HG03039 (cell line): ENCODE results near the gene RAP1GAP.
"Not testable (repeated sequence)": the region's sequence is repeated elsewhere in the genome, so short reads cannot be mapped to it uniquely, and the experiment has no call there.

ENCODE experiments used
- ATAC-seq: cut with Tn5 transposase; IDR thresholded peaks from one replicate; pipeline ENCODE4 v1.9.1; 2021; ENCODE audit warnings: mild to moderate bottlenecking, moderate library complexity; ENCODE audit not compliant: unreplicated experiment

The RAP1GAP gene

DNA sequence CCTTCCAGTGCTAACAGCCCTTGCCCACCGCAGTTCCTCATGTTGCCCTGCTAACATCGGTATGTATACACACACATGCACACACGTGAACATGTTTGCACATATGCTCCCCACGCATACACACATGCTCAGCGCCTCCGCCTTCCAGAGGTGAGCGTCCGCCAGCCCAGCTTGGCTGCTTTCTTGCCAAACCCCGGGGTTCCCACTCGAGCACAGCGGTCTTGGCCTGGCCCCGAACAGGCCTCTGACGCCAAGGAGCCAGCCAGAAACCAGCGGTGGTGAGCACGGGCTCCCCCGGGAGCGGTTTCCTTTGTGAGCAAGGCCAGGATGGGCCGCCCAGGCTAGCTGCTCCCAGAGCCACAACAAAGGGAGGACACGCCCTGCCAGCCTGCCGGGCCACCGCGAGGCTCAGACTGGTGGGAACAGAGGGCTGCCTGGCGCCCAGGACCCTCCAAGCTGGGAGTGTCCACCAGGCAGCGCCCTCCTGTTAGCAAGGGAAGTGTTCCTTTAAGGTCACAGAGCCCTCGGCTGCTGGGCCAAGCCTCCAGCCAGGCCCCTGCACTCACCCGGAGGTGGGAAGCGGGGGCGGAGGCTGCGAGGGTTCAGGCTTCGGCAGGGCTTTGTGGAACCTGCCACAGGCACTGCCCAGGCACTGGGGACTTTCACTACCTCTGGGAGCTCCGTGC is 94.5 kb downstream of the RAP1GAP start:
- no peak for ATAC-seq

DNA sequence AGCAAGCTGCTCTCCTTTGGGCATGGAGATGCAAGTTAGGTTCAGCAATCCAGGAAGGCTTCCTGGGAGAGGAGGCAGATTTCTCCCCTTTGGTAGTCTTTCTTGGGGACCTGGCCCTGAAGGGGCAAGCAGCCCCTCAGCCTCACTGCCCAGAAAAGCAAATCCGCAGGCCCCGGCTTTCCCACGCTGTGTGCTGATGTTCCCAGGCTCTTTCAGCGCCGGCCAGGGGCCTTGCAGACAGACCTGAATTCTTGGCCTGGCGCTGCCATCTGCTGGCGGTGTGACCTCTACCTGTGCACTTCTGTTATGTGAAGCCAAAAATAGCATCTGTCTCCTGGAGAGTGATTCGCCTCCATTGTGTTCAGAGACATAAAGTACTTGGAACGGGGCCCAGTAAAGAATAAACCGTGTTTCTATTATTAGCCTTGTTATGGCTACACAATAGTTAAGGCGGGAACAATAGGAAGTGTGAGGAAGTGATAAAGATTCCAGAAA is 95.1 kb downstream of the RAP1GAP start:
- ATAC-seq, result no peak

DNA sequence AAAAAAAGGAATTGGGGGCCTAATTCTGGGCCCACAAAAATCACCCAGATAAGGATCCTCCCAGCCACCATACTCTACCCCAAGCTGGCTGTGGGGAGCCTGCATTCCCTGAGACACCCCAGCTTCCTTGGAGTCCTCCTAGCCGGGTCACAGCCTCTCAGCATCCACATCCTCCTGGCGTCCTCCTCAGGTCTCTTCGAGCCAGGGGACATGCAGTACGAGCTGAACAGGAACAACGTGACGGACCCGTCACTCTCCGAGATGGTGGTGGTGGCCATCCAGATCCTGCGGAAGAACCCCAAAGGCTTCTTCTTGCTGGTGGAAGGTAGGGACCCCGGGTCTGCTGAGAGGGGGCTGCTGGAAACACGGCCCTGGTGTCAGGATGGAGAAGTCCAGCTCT is 95.7 kb downstream of the RAP1GAP start:
- ATAC-seq, result no peak

- no peak for ATAC-seq
These were observed 96.4 kb downstream of the RAP1GAP start for GRCh38 chr1:21572735-21573277.

DNA sequence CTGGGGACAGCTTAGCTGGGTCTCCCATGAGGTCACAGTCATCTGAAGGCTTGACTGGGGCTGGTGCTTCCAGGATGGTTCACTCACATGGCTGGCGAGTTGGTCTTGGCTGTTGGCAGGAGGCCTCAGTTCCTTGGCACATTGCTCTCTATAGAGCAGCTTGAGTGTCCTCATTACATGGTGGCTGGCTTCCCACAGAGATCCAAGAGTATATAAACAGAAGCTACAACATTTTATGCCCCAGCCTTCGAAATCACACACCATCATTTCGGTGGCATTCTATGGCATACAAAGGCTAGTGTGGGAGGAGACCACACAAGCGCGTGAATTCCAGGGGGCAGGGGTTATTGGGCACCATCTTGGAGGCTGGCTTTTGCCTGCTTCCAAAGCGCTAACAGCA is 96.9 kb downstream of the RAP1GAP start:
- no peak for ATAC-seq

DNA sequence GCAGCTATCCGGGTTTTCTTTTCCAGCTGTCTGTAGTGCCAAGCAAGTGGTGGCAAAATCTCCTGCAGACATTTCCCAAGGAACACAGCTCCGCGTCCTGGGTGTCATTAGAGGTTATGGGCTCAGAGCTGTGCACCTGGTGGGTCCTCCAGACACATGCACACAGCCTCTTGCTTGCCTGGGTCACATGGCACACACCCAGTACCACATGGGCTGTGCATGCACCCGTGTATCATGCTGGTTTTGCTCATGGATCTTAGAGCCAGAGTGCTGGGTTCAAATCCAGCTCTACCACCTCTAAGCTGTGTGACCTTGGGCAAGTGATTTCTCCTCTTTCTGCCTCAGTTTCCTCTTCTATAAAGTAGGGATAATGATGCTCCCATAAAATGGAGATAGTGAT is 98.3 kb downstream of the RAP1GAP start:
- no peak for ATAC-seq

DNA sequence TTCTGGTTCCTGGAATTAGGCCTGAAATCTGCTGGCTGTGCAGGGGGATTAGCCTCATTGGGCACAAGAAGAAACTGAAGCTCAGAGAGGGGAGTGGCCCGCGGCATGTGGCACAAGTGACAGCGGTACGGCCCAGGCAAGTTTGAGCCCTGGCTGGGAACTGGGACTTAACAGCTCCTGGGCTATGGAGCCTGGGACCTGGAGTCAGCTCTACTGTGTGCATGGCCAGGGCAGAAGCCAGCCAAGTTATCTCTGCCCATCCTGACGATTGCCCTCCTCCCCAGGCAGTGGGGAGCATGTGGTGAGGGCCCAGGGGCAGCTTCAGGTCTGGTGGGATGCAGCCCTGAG is 98.7 kb downstream of the RAP1GAP start:
- no peak for ATAC-seq

DNA sequence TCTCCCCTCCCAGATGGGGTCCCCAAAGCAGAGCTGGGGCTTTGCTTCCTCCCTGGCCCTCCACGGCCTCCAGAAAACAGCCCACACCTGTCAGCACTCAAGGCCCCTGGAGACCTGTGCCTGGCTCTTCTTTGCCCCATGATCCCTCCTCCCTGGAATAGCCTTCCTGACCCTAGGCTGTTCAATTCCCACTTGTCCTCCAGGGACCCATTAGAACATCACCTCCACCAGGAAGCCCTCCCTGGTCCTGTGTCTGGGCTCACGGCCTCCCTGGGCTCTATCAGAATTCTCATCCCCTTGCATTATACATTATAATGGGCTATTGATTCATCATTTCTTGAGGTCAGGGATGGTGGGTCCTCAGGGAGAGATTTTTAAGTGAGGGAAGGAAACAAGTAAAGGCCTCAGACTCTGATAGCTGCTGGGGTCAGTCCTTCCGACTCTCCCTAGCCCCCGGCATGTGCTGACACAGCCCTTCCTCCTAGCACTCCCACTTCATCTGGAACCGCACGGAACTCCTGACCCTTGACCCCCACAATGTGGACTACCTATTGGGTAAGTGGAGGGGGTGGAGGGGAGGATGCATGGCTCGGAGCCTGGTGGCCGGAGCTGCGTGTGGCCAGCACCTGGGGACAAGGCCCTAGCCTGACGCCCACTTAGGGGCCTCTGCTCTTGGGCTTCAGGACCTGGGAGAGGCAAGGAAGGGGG is 99.2 kb downstream of the RAP1GAP start:
- ATAC-seq, result no peak

DNA sequence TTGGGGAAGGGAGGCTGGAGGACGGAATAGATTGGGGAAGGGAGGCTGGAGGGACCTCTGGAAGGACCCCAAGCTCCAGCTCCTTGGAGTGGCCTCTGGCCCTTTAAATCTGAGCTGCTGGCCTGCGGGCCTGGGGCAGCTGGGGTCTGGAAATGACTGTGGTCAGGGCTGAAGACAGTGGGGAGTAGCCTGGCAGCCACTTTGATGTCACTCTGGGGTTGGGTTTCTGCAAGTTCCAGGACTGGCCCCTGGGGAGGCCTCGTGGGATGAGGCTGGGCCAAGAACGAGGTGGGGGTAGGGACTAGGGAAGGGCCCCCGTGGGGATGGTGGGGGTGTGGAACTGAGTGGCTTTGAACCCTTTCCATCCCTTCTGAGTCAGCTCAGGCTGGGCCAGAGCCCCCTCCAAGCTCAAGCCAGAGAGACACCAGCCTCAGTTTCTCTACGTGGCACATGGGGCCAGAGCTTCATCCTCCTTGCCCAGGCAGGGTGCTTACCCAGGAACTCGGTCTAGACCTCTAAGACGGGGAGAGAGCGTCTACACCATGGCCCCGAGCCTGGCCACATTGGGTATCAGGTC is 100.3 kb downstream of the RAP1GAP start:
- no peak for ATAC-seq

DNA sequence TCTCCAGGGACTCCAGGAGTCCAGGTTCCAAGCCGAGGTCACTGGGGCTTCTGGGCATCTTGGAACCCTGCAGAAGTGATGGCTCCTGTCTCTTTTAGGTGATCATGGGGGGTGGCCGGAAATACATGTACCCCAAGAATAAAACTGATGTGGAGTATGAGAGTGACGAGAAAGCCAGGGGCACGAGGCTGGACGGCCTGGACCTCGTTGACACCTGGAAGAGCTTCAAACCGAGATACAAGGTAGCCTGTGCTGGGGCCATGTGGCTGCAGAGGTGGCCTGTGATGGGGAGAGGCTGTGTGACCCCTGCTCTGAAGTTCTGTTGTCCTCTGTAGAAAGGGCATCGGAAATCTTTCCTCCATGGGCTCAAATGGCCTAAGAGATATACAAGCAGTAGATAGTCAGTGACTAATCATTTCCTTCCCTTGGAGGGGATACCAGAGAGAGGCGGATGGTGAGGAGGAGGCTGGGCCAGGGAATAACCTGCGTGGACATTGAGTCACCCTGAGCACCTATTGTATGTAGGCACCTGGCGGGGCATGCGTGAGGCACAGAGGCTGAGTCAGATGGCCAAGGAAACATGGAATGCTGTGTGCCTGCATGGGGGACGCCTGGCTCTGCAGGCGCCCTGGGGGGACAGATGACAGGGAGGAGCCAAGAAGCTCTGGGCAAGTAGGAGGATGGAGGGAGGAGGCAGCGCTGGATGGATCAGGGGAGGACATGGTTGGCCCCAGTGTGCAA is 101.0 kb downstream of the RAP1GAP start:
- no peak for ATAC-seq

GRCh38 chr1:21567241-21568005 is 101.7 kb downstream of the RAP1GAP start:
- ATAC-seq, result no peak

DNA sequence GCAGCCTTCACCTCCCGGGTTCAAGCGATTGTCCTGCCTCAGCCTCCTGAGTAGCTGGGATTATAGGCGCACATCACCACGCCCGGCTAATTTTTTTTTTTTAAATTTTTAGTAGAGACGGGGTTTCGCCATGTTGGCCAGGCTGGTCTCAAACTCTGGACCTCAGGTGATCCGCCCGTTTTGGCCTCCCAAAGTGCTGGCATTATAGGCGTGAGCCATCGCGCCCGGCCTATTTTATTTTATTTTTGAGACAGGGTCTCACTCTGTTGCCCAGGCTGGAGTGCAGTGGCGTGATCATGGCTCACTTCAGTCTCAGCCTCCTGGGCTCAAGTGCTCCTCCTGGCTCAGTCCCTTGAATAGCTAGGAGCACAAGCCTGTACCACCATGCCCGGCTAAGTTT is 102.8 kb downstream of the RAP1GAP start:
- ATAC-seq, result not testable (repeated sequence)

DNA sequence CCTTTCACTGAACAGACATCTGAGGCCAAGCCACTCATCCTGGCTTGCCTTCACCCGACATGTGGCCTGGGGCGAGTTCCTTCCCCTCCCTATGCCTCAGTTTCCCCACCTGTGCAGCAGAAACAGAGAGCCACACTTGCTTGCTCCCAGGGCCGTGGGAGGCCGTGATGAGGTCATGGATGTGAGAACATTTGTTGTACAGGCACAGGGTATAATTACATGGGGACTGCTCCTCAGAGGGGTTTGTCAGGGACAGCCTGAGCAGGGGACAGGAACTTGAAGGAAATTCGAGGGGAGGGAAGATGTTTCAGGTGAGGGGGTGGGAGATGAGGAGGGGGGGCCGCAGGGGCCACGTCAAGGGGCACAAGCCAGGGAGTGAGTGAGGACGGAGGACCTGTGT is 103.9 kb downstream of the RAP1GAP start:
- ATAC-seq, result no peak

GRCh38 chr1:21564521-21565095 is 104.5 kb downstream of the RAP1GAP start:
- no peak for ATAC-seq

GRCh38 chr1:21563971-21564370 is 105.2 kb downstream of the RAP1GAP start:
- no peak for ATAC-seq

DNA sequence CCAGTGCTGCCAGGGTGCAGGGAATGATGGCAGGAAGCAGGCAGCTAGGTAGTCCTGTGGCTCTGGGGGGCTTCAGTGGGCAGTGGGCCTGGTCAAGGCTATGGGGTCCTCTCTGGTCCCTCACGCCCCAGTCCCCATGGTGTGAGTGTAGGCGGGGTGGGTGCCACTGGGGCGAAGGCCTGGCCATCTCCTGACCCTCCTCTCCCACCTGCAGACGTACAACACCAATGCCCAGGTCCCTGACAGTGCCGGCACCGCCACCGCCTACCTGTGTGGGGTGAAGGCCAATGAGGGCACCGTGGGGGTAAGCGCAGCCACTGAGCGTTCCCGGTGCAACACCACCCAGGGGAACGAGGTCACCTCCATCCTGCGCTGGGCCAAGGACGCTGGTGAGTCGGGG is 106.3 kb downstream of the RAP1GAP start:
- ATAC-seq, result no peak

GRCh38 chr1:21560916-21561638 is 108.1 kb downstream of the RAP1GAP start:
- no peak for ATAC-seq

- ATAC-seq, result no peak
These were observed 109.2 kb downstream of the RAP1GAP start for GRCh38 chr1:21559788-21560567.
